Fibroblast of peridontal ligament (primary cell): ENCODE measurements around the gene PHF19.

ENCODE experiments used
- DNase-seq: peaks from one replicate; pipeline ENCODE4 v3.0.0-alpha.2; 2010; ENCODE audit errors: extremely low read depth

PHF19 gene

GRCh38 chr9:120913647-120914264 lies 36.8 kb upstream of the PHF19 start:
- DNase-seq = no peak

- DNase-seq = no peak
Measured at GRCh38 chr9:120912958-120913646, 36.1 kb upstream of the PHF19 start.

GRCh38 chr9:120911295-120911837 lies 34.4 kb upstream of the PHF19 start:
- no peak for DNase-seq

- DNase-seq = no peak
Measured at GRCh38 chr9:120910643-120911042, 33.7 kb upstream of the PHF19 start.

- DNase-seq = no peak
Measured at GRCh38 chr9:120909904-120910303, 32.9 kb upstream of the PHF19 start.

- no peak for DNase-seq
Measured at GRCh38 chr9:120905315-120906164, 28.6 kb upstream of the PHF19 start.

GRCh38 chr9:120904978-120905301 lies 28.0 kb upstream of the PHF19 start:
- DNase-seq = no peak

GRCh38 chr9:120904061-120904977 lies 27.3 kb upstream of the PHF19 start:
- no peak for DNase-seq

GRCh38 chr9:120902569-120903535 lies 25.9 kb upstream of the PHF19 start:
- no peak for DNase-seq

- DNase-seq = no peak
Measured at GRCh38 chr9:120901755-120902568, 25.0 kb upstream of the PHF19 start.

- DNase-seq = no peak
Measured at GRCh38 chr9:120900824-120901223, 23.8 kb upstream of the PHF19 start.

GRCh38 chr9:120899490-120900068 lies 22.6 kb upstream of the PHF19 start:
- no peak for DNase-seq

GRCh38 chr9:120898396-120898795 lies 21.4 kb upstream of the PHF19 start:
- no peak for DNase-seq

- no peak for DNase-seq
Measured at GRCh38 chr9:120895951-120896350, 19.0 kb upstream of the PHF19 start.

GRCh38 chr9:120894321-120895148 lies 17.5 kb upstream of the PHF19 start:
- no peak for DNase-seq

- no peak for DNase-seq
Measured at GRCh38 chr9:120893611-120894307, 16.8 kb upstream of the PHF19 start.

GRCh38 chr9:120892748-120893610 lies 16.0 kb upstream of the PHF19 start:
- DNase-seq = peak; percentile 63
